ENCODE data around the gene SNAI3. TPM values are rescaled to one million over a fixed set of nuclear protein-coding genes. Genes with fewer than 3 reads are reported as not detected.
A peak's percentile ranks its signal among the peaks of the same experiment; 100 is the strongest.

SNAI3 gene
- total and polyA plus RNA-seq, 2 of the 8 experiments (the other 6 are each of a cell fraction or from before 2014, with no cell fraction given): 8.5 to 13.3 TPM

DNA sequence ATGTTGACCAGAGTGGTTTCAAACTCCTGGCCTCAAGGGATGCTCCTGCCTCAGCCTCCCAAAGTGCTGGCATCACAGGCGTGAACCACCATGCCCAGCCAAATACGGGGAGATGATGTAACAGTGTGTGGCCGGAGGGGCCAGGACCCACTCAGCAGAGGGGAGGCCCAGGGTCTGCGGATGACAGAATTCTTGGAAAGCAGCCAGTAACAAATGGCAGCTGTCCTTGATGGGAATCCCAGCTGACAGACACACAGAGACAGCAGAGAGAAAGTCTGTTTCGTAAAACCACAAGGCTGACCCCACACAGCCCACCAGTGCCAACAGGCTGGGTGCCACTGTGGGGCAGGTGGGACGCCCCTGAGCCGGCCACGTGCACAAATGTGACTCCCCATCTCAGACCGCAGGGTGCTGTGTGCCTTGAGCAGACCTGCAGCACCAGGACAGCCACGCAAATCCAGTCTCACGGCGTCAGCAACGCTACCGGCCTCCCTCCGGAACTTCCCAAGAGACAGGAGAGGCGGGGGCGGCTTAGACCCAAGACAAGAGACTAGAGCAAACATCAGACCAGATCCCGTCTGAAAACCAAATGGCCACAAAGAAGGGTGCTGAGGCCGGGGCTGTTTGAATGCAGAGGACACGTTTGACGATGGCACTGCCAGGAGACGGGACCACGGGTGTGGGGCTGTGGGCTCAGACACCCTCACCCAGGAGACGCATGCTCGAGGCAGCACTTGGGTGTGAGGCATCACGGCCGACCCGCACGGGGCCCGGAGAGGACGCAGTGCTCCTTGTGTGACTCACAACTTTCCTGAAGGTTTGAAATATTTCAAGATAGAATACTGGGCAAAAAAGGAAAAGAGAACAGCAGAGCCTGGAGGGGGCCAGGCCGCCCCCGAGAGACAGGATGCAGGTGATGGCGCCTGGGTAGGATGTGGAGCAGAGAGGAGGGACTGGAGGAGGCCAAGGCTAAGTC lies 44.6 kb upstream of the SNAI3 start:
- Histone ChIP-seq H3K27me3 (replicated peaks in 1 of 4; ENCODE audit: control insufficient read depth in 3 of 4, extremely low read depth in 1 of 4, insufficient read depth in 3 of 4, low read length in 3 of 4) (no peaks in the 10 kb centered on the region), H2AFZ (ENCODE audit: low read length) (no peak overlapping the region), H3K23ac (ENCODE audit: insufficient read length) (no peak overlapping the region), H4K91ac (replicated peaks; ENCODE audit: insufficient read length, low read length) (no peak overlapping the region), H3K4me1 (replicated peaks in 1 of 4; ENCODE audit: control insufficient read depth in 3 of 4, insufficient read depth in 4 of 4, low read length in 3 of 4) (no peaks in the 10 kb centered on the region), H3K23me2 (ENCODE audit: low read depth, low read length) (no peaks in the 10 kb centered on the region), H4K5ac (ENCODE audit: insufficient read length, low read depth, low read length) (no peak overlapping the region), H3K27ac (ENCODE audit: low read depth, low read length) (no peak overlapping the region), H3K79me1 (ENCODE audit: low read depth, low read length) (no peaks in the 10 kb centered on the region), H3K56ac (replicated peaks; ENCODE audit: insufficient read length, low read depth, low read length) (no peak overlapping the region), H2BK120ac (replicated peaks; ENCODE audit: low read depth, low read length) (no peak overlapping the region), H2BK15ac (ENCODE audit: low read length) (no peak overlapping the region), H3K4me2 (ENCODE audit: insufficient read depth in 1 of 2, low read depth in 2 of 2, low read length in 2 of 2) (no peak overlapping the region), H3K4ac (replicated peaks; ENCODE audit: insufficient read length, low read depth, low read length) (no peak overlapping the region), H3K14ac (ENCODE audit: insufficient read length) (no peak overlapping the region), H2BK5ac (ENCODE audit: low read depth, low read length) (no peak overlapping the region), H2BK12ac (ENCODE audit: low read depth, low read length) (no peak overlapping the region), H3K18ac (ENCODE audit: extremely low read depth, low read length) (no peak overlapping the region), H3K36me3 (ENCODE audit: control insufficient read depth in 2 of 4, insufficient read depth in 4 of 4, low read length in 3 of 4) (peaks cover 0 to 24% (median under 1%) of the 10 kb centered on the region in 4 experiments; a peak in 2 of 8 replicates), H2AK5ac (ENCODE audit: low read depth, low read length) (no peak overlapping the region), H2BK20ac (ENCODE audit: low read length) (no peak overlapping the region), H4K8ac (ENCODE audit: extremely low read depth, insufficient read depth, low read length) (peak overlapping the region; percentile 25), H4K20me1 (replicated peaks in 1 of 2; ENCODE audit: control insufficient read depth in 1 of 2, insufficient read depth in 2 of 2, low read length in 2 of 2) (peaks cover 0 to 11% of the 10 kb centered on the region in 2 experiments), H3K9me3 (ENCODE audit: insufficient read depth in 2 of 2, low read depth in 1 of 2, low read length in 1 of 2) (no peaks in the 10 kb centered on the region), H3K79me2 (ENCODE audit: control insufficient read depth in 1 of 2, insufficient read depth in 2 of 2, low read length in 2 of 2) (no peaks in the 10 kb centered on the region), H3K9ac (replicated peaks in 1 of 4; ENCODE audit: extremely low read depth in 1 of 4, low read depth in 3 of 4, low read length in 3 of 4) (no peak overlapping the region), H3K4me3 (ENCODE audit: extremely low read depth in 1 of 4, insufficient read depth in 2 of 4, low read depth in 3 of 4, low read length in 4 of 4) (no peak overlapping the region)
- DNase-seq (ENCODE audit: low read depth in 1 of 2, low spot score in 2 of 2) (no peak), FAIRE-seq (no peak)
- TF ChIP-seq TBP (IDR thresholded peaks at IDR 0.05; ENCODE audit: low read depth, low read length): no peak
- no peak for TF ChIP-seq SIX5 (IDR thresholded peaks at IDR 0.05; ENCODE audit: low read depth, low read length)
- no peak for TF ChIP-seq TCF12 (IDR thresholded peaks at IDR 0.05; ENCODE audit: low read depth, low read length)
- no peak for TF ChIP-seq CHD2 (IDR thresholded peaks at IDR 0.05; ENCODE audit: low read length)
- ChIA-PET CTCF (ENCODE audit: partially characterized antibody) (interaction anchor here (1.1 kb wide), 1 partner anchor 16 kb away, joined by 5 read pairs; no protein-coding TSS in a partner anchor), POLR2A (ENCODE audit: partially characterized antibody) (interaction anchor here (1.2 kb wide), 1 partner anchor 10 kb away, joined by 3 read pairs; no protein-coding TSS in a partner anchor)
- WGBS, 2 experiments (ENCODE audit: extremely low coverage in 1 of 2, insufficient coverage in 1 of 2, insufficient read length in 1 of 2, insufficient replicate concordance in 2 of 2, low coverage in 1 of 2, low lambda C conversion rate in 2 of 2, missing lambda C conversion rate in 1 of 2): 91% methylated on average over 34 of the region's 34 CpGs; no CpG with 5 or more reads in 1 of the 2 experiments

Measured in H1 (cell line).